Endodermal cell (in vitro differentiated cells): ENCODE measurements around the gene SH3BGRL3. TPM values are rescaled to one million over a fixed set of nuclear protein-coding genes. Genes with fewer than 3 reads are reported as not detected.

Source experiments
- DNase-seq: peaks from one replicate; pipeline ENCODE4 v3.0.0-alpha.2; 2017
- H3K27ac ChIP-seq: 2 replicates; pipeline ENCODE4 v1.5.1; 2013; ENCODE audit warnings: mild to moderate bottlenecking, low read depth, low read length, moderate library complexity
- H3K27me3 ChIP-seq: 2 replicates; pipeline ENCODE4 v1.6.1; 2013; ENCODE audit warnings: mild to moderate bottlenecking, low read length, moderate library complexity; ENCODE audit not compliant: insufficient read depth, control insufficient read depth, poor library complexity, severe bottlenecking
- H3K36me3 ChIP-seq: 2 replicates; pipeline ENCODE4 v1.7.0; 2013; ENCODE audit warnings: mild to moderate bottlenecking, low read length, moderate library complexity; ENCODE audit not compliant: control insufficient read depth, insufficient read depth
- H3K4me1 ChIP-seq: one replicate; pipeline ENCODE4 v1.7.0; 2013; ENCODE audit warnings: low read length; ENCODE audit not compliant: control insufficient read depth, insufficient read depth
- H3K4me3 ChIP-seq: 2 replicates; pipeline ENCODE4 v1.5.1; 2013; ENCODE audit warnings: mild to moderate bottlenecking, low read length, moderate library complexity
- H3K9ac ChIP-seq: 2 replicates; pipeline ENCODE4 v1.6.1; 2013; ENCODE audit warnings: mild to moderate bottlenecking, low read length, moderate library complexity; ENCODE audit not compliant: poor library complexity, severe bottlenecking; ENCODE audit errors: extremely low read depth
- H3K9me3 ChIP-seq: 2 replicates; pipeline ENCODE4 v1.6.1; 2013; ENCODE audit warnings: mild to moderate bottlenecking, low read length, moderate library complexity; ENCODE audit not compliant: control insufficient read depth
- H3K27ac Mint-ChIP-seq: 2 replicates; pipeline ENCODE4 v1.8.0; 2020; ENCODE audit warnings: mixed read lengths
- H3K27me3 Mint-ChIP-seq: 2 replicates; pipeline ENCODE4 v1.8.0; 2021; ENCODE audit warnings: mild to moderate bottlenecking, mixed read lengths; ENCODE audit not compliant: insufficient read depth
- H3K36me3 Mint-ChIP-seq: 2 replicates; pipeline ENCODE4 v1.8.0; 2020; ENCODE audit warnings: low read depth, mixed read lengths
- H3K4me1 Mint-ChIP-seq: 2 replicates; pipeline ENCODE4 v1.8.0; 2020; ENCODE audit warnings: mixed read lengths
- H3K4me3 Mint-ChIP-seq: 2 replicates; pipeline ENCODE4 v1.8.0; 2020; ENCODE audit warnings: mild to moderate bottlenecking, moderate library complexity, mixed read lengths
- H3K9me3 Mint-ChIP-seq: 2 replicates; pipeline ENCODE4 v1.8.0; 2020; ENCODE audit warnings: mild to moderate bottlenecking, mixed read lengths
- WGBS, 2 experiments: methylation state at CpG; one replicate each; pipeline versions ENCODE4 v1.1.5 to v1.1.7; 2013; ENCODE audit warnings: missing lambda C conversion rate in 2 of 2, mixed read lengths in 1 of 2; ENCODE audit not compliant: insufficient coverage in 1 of 2, insufficient read length in 1 of 2; 5-methylcytosine and 5-hydroxymethylcytosine counted together
- total RNA-seq, 2 donors: library from RNA; stranded (reverse); fragmentation: NEBNext Ultra II Directional in 1 of 2; extraction: Animal tissue kit (Norgen Biotek cat#: 25700) in 1 of 2; gene quantifications; 2 replicates in 1 of 2; 3 replicates in 1 of 2; pipeline ENCODE4 v1.2.1, GENCODE V29; 2021
- TF ChIP-seq, protein P1 (sequence below): fragments of 200-600 bp; sonication (generic); conservative IDR thresholded peaks from 2 replicates; pipeline ENCODE4 v1.5.0; 2021; ENCODE audit warnings: antibody characterized with exemption, mild to moderate bottlenecking

Gene SH3BGRL3
- total RNA-seq, 2 donors from 2014 or later, result 119 to 132 TPM

DNA sequence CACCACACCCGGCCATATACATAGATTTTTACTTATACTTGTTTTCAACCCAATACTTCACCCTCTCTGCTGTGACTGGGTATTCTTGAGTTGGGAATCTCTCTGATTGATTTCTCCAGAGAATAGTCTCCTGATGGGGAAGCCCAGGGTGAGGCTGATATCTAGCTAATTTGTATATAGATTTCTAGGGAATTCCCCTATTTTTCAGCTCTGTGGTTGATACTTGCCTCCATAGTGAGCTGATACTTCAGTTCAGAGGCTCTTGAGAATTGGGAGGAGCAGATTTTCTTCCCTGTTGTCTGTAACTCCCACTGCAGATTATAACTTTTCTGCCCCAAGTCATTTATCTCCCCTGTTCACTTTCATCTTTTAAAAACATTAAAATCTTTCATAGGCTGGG is 14.5 kb upstream of the SH3BGRL3 start:
- DNase-seq, result no peak
- Histone ChIP-seq H3K27me3 (no peaks in the 10 kb centered on the region), H3K9ac (no peak overlapping the region), H3K4me1 (no peaks in the 10 kb centered on the region), H3K9me3 (peaks cover 25% of the 10 kb centered on the region), H3K27ac (no peak overlapping the region), H3K36me3 (peaks cover 74% of the 10 kb centered on the region), H3K4me3 (no peak overlapping the region)
- 100% methylated on average over 1 of the region's 1 CpG; no CpG with 5 or more reads in 1 of the 2 experiments for WGBS, 2 experiments
- no peaks in the 10 kb centered on the region for H3K4me1 Mint-ChIP-seq
- H3K4me3 Mint-ChIP-seq, result no peak overlapping the region
- H3K9me3 Mint-ChIP-seq, result peaks cover 11% of the 10 kb centered on the region
- H3K27me3 Mint-ChIP-seq, result no peaks in the 10 kb centered on the region
- H3K27ac Mint-ChIP-seq, result no peak overlapping the region
- TF ChIP-seq, protein P1, sequence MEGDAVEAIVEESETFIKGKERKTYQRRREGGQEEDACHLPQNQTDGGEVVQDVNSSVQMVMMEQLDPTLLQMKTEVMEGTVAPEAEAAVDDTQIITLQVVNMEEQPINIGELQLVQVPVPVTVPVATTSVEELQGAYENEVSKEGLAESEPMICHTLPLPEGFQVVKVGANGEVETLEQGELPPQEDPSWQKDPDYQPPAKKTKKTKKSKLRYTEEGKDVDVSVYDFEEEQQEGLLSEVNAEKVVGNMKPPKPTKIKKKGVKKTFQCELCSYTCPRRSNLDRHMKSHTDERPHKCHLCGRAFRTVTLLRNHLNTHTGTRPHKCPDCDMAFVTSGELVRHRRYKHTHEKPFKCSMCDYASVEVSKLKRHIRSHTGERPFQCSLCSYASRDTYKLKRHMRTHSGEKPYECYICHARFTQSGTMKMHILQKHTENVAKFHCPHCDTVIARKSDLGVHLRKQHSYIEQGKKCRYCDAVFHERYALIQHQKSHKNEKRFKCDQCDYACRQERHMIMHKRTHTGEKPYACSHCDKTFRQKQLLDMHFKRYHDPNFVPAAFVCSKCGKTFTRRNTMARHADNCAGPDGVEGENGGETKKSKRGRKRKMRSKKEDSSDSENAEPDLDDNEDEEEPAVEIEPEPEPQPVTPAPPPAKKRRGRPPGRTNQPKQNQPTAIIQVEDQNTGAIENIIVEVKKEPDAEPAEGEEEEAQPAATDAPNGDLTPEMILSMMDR, result no peak
- peaks cover 67% of the 10 kb centered on the region for H3K36me3 Mint-ChIP-seq

DNA sequence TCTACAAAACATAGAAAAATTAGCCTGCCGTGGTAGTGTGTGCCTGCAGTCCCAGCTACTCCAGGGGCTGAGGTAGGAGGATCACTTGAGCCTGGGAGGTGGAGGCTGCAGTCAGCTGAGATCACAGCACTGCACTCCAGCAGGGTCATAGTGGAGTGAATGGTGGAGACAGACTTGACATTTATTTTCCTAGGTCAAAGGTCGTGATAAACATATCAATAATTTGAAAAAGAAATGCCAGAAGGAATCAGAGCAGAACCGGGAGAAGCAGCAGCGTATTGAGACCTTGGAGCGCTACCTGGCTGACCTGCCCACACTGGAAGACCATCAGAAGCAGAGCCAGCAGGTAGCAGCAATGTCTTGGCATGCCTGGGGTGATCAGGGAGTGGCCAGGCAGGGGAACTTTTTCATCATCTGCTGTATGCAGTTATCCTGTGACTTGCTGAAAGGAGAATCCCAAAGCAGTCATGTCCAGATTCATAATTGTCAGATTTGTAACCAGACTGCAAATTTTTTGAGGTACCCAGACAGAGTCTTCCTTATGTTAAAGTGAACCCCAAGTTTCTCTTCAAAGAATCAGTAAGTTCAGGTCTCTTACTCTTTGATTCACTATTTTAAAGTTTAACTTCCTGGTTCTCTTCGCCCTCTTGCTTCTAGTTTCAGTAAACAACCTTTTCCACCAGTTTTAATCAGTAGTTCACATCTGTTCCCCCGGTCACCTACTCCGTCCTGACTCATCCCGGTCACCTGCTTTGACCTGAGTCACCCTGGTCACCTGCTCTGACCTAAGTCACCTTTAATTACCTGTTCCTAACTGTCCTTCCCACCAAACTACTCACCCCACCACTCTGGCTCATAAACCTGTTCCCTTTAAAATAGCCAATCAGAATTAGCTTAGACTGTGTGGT is 11.3 kb upstream of the SH3BGRL3 start:
- Histone ChIP-seq H3K36me3 (peaks cover 80% of the 10 kb centered on the region), H3K27me3 (no peaks in the 10 kb centered on the region), H3K9ac (no peak overlapping the region), H3K4me1 (no peaks in the 10 kb centered on the region), H3K27ac (no peak overlapping the region), H3K4me3 (no peak overlapping the region), H3K9me3 (peaks cover 26% of the 10 kb centered on the region)
- 92 to 96% methylated on average over 9 of the region's 9 CpGs for WGBS, 2 experiments
- peaks cover 66% of the 10 kb centered on the region for H3K36me3 Mint-ChIP-seq
- no peak for DNase-seq
- no peaks in the 10 kb centered on the region for H3K27me3 Mint-ChIP-seq
- TF ChIP-seq, protein P1, result no peak
- H3K4me3 Mint-ChIP-seq, result no peak overlapping the region
- H3K9me3 Mint-ChIP-seq, result peaks cover 11% of the 10 kb centered on the region
- H3K4me1 Mint-ChIP-seq, result no peaks in the 10 kb centered on the region
- no peak overlapping the region for H3K27ac Mint-ChIP-seq

DNA sequence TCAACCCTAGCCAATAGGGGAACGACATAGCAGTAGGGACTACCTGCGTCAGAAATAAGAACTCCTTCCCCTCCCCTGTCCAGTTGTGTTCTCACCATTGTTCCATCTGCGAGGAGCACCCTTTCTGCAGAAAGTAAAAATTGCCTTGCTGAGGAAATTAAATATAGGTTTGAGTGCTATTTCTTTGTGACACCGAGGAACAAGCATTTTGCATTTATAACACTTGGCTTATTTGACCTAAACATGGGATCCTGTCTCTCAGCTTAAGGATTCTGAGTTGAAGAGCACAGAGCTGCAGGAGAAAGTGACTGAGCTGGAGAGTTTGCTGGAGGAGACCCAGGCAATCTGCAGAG is 10.7 kb upstream of the SH3BGRL3 start:
- H3K27ac Mint-ChIP-seq, result no peak overlapping the region
- H3K4me3 Mint-ChIP-seq, result no peak overlapping the region

More for the DNA sequence above, 10.7 kb upstream of the SH3BGRL3 start:
- no peak overlapping the region for H3K9ac ChIP-seq
- H3K27me3 Mint-ChIP-seq, result no peaks in the 10 kb centered on the region
- peaks cover 26% of the 10 kb centered on the region for H3K9me3 ChIP-seq
- no peak for DNase-seq
- no peak overlapping the region for H3K4me3 ChIP-seq
- H3K4me1 Mint-ChIP-seq, result no peaks in the 10 kb centered on the region
- no peaks in the 10 kb centered on the region for H3K27me3 ChIP-seq
- H3K4me1 ChIP-seq, result no peaks in the 10 kb centered on the region
- peaks cover 63% of the 10 kb centered on the region for H3K36me3 Mint-ChIP-seq
- H3K9me3 Mint-ChIP-seq, result peaks cover 11% of the 10 kb centered on the region
- no peak overlapping the region for H3K27ac ChIP-seq
- WGBS, 2 experiments, result 98 to 100% methylated on average over 3 to 4 of the region's 4 CpGs
- TF ChIP-seq, protein P1, result no peak
- H3K36me3 ChIP-seq, result peaks cover 78% of the 10 kb centered on the region
